SIG-M5 (cell line): ENCODE results near the gene OR2T4.

ENCODE experiments used
- DNase-seq: peaks from one replicate; lab custom pipeline; 2025; lab: John Stamatoyannopoulos, UW

Gene OR2T4

GRCh38 chr1:248361121-248361715 is at the start of gene OR2T4:
Gene OR2T4, plus strand, starts transcription at chr1:248361665. Its CDS starts 0 bp downstream, at chr1:248361665.
- no peak for DNase-seq

GRCh38 chr1:248316796-248317195 is 44.7 kb upstream of the OR2T4 start:
- DNase-seq = no peak

GRCh38 chr1:248324468-248324867 is 37.0 kb upstream of the OR2T4 start, which contains the start of gene OR2M7:
Gene OR2M7, minus strand, starts transcription at chr1:248324568. Its CDS starts 0 bp downstream, at chr1:248324568.
- no peak for DNase-seq

GRCh38 chr1:248343451-248343850 is 18.0 kb upstream of the OR2T4 start:
- DNase-seq = no peak

GRCh38 chr1:248348475-248348874 is 13.0 kb upstream of the OR2T4 start, which contains the start of gene OR14C36:
Gene OR14C36, plus strand, starts transcription at chr1:248348775. Its CDS starts 0 bp downstream, at chr1:248348775.
- DNase-seq = no peak

GRCh38 chr1:248359415-248359814 is 2.0 kb upstream of the OR2T4 start:
- DNase-seq = no peak

- DNase-seq = no peak
Observed at GRCh38 chr1:248366609-248367008, 5.1 kb downstream of the OR2T4 start.

- DNase-seq = no peak
Observed at GRCh38 chr1:248372394-248372793, 10.9 kb downstream of the OR2T4 start.

- no peak for DNase-seq
Observed at GRCh38 chr1:248373761-248374160, 12.3 kb downstream of the OR2T4 start.

GRCh38 chr1:248375446-248375845 is 14.0 kb downstream of the OR2T4 start, which contains the start of gene OR2T6:
Gene OR2T6, plus strand, starts transcription at chr1:248375746. Its CDS starts 11,863 bp downstream, at chr1:248387609.
- no peak for DNase-seq

GRCh38 chr1:248376916-248377315 is 15.5 kb downstream of the OR2T4 start:
- DNase-seq = no peak

GRCh38 chr1:248380854-248381253 is 19.4 kb downstream of the OR2T4 start:
- no peak for DNase-seq

- DNase-seq = no peak
Observed at GRCh38 chr1:248388426-248388825, 27.0 kb downstream of the OR2T4 start.

GRCh38 chr1:248393050-248393449 is 31.6 kb downstream of the OR2T4 start:
- DNase-seq = no peak

- no peak for DNase-seq
Observed at GRCh38 chr1:248402748-248403147, 41.3 kb downstream of the OR2T4 start, which contains the start of gene OR2T1. Gene OR2T1, plus strand, starts transcription at chr1:248403048. Its CDS starts 3,100 bp downstream, at chr1:248406148.

- DNase-seq = no peak
Observed at GRCh38 chr1:248404024-248404423, 42.6 kb downstream of the OR2T4 start.

GRCh38 chr1:248406721-248407692 is 45.5 kb downstream of the OR2T4 start:
- DNase-seq = no peak
